Upper lobe of right lung (tissue), 1 donor: ENCODE measurements around the gene TGFBRAP1. TPM values are rescaled to one million over a fixed set of nuclear protein-coding genes. Genes with fewer than 3 reads are reported as not detected.

Source experiments
- ATAC-seq: fragments of 200-7000 bp; cut with Tn5 transposase; one replicate; pipeline ENCODE4 v1.9.1; 2020; ENCODE audit warnings: mild to moderate bottlenecking, moderate library complexity
- DNase-seq: peaks from one replicate; pipeline ENCODE4 v3.0.0-alpha.2; 2020
- H3K27ac ChIP-seq: fragments of 200-600 bp; one replicate; pipeline ENCODE4 v1.8.0; 2022
- H3K27me3 ChIP-seq: fragments of 200-600 bp; one replicate; pipeline ENCODE4 v1.8.0; 2022; ENCODE audit warnings: mild to moderate bottlenecking
- H3K36me3 ChIP-seq: fragments of 200-600 bp; one replicate; pipeline ENCODE4 v1.8.0; 2022
- H3K4me1 ChIP-seq: fragments of 200-600 bp; one replicate; pipeline ENCODE4 v1.8.0; 2022
- H3K4me3 ChIP-seq: fragments of 200-600 bp; one replicate; pipeline ENCODE4 v1.8.0; 2022; ENCODE audit warnings: mild to moderate bottlenecking
- H3K9me3 ChIP-seq: fragments of 200-600 bp; one replicate; pipeline ENCODE4 v1.8.0; 2022
- CTCF ChIP-seq: fragments of 200-600 bp; IDR thresholded peaks from one replicate; pipeline ENCODE4 v1.8.0; 2022; ENCODE audit warnings: antibody characterized with exemption
- intact Hi-C: fragments of 100-400 bp; cut with DNase I; formaldehyde crosslinking; loops from one replicate; pipeline ENCODE4 v1.11.0; 2022
- total RNA-seq: library from RNA; stranded (reverse); fragmentation: NEBNext Ultra II Directional; extraction: Animal tissue kit (Norgen Biotek cat#: 25700); gene quantifications from one replicate; pipeline ENCODE4 v1.2.1, GENCODE V29; 2021
- donor health status: DM: no; HTN: yes; CAD: no; lungs with severe emphysema.

The TGFBRAP1 gene
- total RNA-seq, 1 donor from 2014 or later = 22.9 TPM

DNA sequence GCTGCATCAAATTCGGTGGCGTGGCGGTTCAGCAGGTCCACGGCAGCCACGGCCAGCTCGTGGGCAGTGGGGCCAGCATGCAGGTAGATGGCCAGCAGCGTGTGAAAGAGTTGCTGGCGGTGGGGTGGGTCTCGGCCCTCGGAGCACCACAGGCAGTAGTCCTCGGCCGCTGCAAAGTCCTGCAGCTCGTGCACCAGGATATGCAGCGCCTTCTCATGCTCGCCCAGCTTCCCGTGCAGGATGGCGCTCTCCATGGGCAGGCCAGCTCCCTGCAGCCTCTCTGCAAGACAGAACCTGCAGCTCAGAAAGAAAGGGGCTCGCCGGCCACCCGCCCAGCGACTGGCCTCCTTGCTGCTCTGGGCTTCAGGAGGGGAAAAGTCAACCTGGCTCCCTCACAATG, 60.1 kb downstream of the TGFBRAP1 start:
- peaks cover 96% of the 10 kb centered on the region for H3K36me3 ChIP-seq
- H3K27me3 ChIP-seq = no peaks in the 10 kb centered on the region

GRCh38 chr2:105262651-105263091, 66.9 kb downstream of the TGFBRAP1 start:
- intact Hi-C loops = no loop called here
- no peak for TF ChIP-seq CTCF
- Histone ChIP-seq H3K36me3 (peaks cover 35% of the 10 kb centered on the region), H3K4me1 (no peaks in the 10 kb centered on the region), H3K9me3 (no peaks in the 10 kb centered on the region), H3K27me3 (no peaks in the 10 kb centered on the region), H3K4me3 (no peak overlapping the region), H3K27ac (no peak overlapping the region)
- ATAC-seq (no peak), DNase-seq (no peak)

More for the DNA sequence above, 60.1 kb downstream of the TGFBRAP1 start:
- Histone ChIP-seq H3K4me3 (no peak overlapping the region), H3K27ac (no peak overlapping the region), H3K9me3 (no peaks in the 10 kb centered on the region), H3K4me1 (no peaks in the 10 kb centered on the region)
- DNase-seq = no peak
- no peak for ATAC-seq
- no peak for TF ChIP-seq CTCF
- intact Hi-C loops = no loop called here

- H3K36me3 ChIP-seq = peaks cover 18% of the 10 kb centered on the region
- H3K4me3 ChIP-seq = no peak overlapping the region
- no peaks in the 10 kb centered on the region for H3K4me1 ChIP-seq
- ATAC-seq (peak; percentile 32), DNase-seq (no peak)
- intact Hi-C loops = no loop called here
- H3K27me3 ChIP-seq = no peaks in the 10 kb centered on the region
- no peaks in the 10 kb centered on the region for H3K9me3 ChIP-seq
- no peak overlapping the region for H3K27ac ChIP-seq
- TF ChIP-seq CTCF = no peak
These were observed 68.5 kb downstream of the TGFBRAP1 start for GRCh38 chr2:105261061-105261460.

GRCh38 chr2:105258835-105259350, 70.6 kb downstream of the TGFBRAP1 start:
- no peak for ATAC-seq
- Histone ChIP-seq H3K4me3 (no peak overlapping the region), H3K36me3 (peaks cover 6% of the 10 kb centered on the region), H3K27me3 (no peaks in the 10 kb centered on the region), H3K27ac (no peak overlapping the region), H3K4me1 (no peaks in the 10 kb centered on the region), H3K9me3 (no peaks in the 10 kb centered on the region)
- DNase-seq = no peak
- intact Hi-C loops = no loop called here
- TF ChIP-seq CTCF = no peak

DNA sequence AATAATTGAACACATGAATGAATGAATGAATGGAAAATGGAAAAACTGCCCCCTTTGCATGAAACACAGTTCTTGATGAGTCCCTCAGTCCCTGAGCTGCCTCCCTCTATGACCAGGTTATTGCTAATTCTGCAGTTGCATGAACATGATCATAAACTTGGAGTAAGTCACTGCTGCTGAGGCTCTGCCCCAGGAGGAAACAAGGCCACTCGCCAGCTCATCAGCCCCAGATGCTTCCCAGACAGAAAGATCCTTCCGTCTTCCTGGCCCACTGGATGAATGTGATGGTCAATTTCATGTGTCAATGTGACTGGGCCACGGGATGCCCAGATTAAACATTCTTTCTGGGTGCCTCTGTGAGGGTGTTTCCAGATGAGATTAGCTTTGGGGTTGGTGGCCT, 71.6 kb downstream of the TGFBRAP1 start:
- no peak overlapping the region for H3K4me3 ChIP-seq
- no peaks in the 10 kb centered on the region for H3K9me3 ChIP-seq
- TF ChIP-seq CTCF = no peak
- ATAC-seq (no peak), DNase-seq (no peak)
- no peaks in the 10 kb centered on the region for H3K4me1 ChIP-seq
- H3K27me3 ChIP-seq = no peaks in the 10 kb centered on the region
- H3K36me3 ChIP-seq = no peaks in the 10 kb centered on the region
- intact Hi-C loops = no loop called here
- no peak overlapping the region for H3K27ac ChIP-seq

- Histone ChIP-seq H3K36me3 (no peaks in the 10 kb centered on the region), H3K4me1 (no peaks in the 10 kb centered on the region), H3K9me3 (no peaks in the 10 kb centered on the region), H3K27ac (no peak overlapping the region), H3K4me3 (no peak overlapping the region), H3K27me3 (no peaks in the 10 kb centered on the region)
- no peak for ATAC-seq
- DNase-seq = no peak
- TF ChIP-seq CTCF = no peak
- intact Hi-C loops = no loop called here
These were observed 73.0 kb downstream of the TGFBRAP1 start for GRCh38 chr2:105256431-105257047.
